IPS DF 19.7 (cell line): Measurements from ENCODE around the gene KCNIP3.
"Not testable (repeated sequence)": the region's sequence is repeated elsewhere in the genome, so short reads cannot be mapped to it uniquely, and the experiment has no call there.

Experiments
- DNase-seq: peaks from one replicate; pipeline ENCODE4 v3.0.0-alpha.2; 2013; ENCODE audit warnings: low read depth, low spot score

The KCNIP3 gene

GRCh38 chr2:95346738-95347671 lies 49.9 kb downstream of the KCNIP3 start:
- DNase-seq: no peak

- DNase-seq: no peak
These were observed 50.8 kb downstream of the KCNIP3 start for GRCh38 chr2:95347681-95348608.

DNA sequence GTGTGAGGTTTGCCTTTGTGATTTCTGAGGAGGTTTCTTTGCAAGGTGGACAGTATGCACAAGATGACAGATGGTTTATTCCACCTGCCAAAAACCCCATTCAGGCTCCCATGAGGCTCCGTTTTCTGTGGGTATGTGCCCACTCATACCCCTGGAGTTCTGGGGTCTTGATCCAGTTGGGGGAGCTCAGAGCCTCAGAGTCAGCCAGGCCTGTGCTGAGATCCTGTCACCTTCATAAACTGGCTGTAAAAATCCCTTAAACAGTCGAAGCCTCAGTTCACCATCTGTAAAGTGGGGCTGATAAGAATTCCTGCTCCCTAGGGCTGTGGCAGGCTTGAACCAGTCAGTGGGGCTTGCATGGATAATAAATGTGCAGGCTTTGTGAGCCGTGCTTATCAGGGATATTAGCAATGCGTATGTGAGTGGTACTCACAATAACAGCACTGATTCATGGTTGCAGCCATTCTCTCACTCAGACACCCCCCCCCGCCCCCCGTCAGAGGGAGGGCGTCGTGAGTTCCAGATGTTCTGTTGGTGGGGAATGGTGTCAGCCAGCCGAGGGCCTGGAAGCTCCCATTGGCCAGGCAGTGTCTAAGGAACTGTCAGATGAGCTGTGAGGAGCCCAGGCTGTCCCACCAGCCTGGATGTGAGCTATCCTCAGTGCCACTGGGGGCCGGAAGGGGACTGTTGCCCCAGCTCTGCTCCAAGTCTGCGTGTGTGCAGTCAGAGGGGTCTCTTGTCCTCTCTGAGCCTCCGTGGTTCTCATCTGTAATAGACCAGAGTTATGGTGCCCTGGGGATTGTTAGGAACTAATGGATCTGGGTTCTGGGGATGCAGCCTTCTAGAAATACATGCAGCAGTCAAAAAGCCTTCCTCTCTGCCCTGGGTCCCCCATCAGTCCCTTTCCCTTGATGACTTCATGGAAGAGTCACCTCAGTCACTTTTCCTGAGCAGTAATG lies 51.7 kb downstream of the KCNIP3 start:
- no peak for DNase-seq

GRCh38 chr2:95349568-95350322 lies 52.6 kb downstream of the KCNIP3 start:
- DNase-seq: no peak

DNA sequence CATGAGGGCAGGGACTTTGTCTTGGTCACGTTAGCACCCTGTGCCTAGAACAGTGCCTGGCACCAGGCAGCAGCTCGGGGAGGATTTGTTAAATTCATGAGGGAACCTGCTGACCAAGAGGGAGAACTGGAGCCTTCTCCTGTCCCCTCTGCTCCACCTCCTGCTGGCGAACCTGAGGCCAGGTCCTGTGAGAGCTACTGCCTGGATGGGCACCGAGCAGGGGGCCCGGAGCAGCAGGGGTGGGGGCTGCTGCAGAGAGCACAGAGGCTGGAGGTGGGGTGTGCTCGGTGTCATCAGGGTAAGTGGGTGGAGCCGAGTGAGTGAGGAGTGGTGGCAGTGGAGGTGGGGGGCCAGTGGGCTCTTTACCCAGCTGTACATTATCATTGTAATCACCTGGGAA lies 53.2 kb downstream of the KCNIP3 start:
- DNase-seq: no peak

DNA sequence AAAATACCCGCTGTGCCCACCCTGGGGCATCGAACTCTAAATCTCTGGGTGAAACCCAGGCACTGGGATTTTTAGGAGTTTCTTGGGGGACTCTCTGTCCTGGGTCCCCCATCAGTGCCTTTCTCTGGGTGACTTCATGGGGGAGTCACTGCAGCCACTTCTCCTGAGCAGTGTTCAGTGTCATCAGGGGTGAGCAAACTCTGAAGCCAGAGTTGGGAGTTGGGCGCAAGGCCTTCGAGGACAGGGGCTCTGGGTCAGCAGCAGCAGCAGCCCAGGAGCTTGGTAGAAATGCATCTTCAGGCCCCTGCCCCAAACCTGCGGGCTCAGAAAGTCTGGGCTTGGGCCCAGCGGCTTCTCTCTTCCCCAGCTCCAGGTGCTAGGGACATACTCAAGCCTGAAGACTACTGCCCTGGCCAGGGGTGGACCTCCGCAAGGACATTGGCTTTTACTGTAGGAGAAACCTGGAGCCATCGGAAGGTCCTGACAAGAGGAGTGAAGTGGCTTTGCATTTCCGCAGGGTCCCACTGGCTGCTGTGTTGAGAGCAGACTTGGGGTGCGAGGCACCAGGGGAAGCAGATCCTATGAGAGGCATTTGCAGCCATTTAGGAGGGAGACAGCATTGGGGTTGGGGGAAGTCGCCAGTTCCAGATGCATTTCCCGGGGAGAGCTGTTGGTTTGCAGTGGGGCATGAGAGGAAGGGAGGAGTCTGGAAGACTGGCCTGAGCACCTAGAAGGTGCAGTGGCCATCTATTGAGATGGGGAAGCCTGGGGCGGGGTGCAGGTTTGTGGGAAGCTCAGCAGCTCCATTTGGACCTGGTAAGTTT lies 53.8 kb downstream of the KCNIP3 start:
- no peak for DNase-seq

DNA sequence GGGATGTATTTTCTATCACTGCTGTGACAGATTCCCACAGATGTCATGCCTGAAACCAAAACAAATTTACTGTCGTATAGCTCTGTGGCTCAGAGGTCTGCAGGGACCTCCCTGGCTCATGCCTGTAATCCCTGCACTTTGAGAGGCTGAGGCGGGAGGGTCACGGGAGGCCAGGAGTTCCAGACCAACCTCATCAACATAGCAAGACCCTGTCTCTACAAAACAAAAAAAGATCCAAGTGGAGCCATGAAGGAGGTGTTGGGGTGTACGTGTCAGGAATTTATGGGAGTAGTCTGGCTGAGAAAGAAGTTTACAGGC lies 54.4 kb downstream of the KCNIP3 start:
- no peak for DNase-seq

GRCh38 chr2:95352310-95353054 lies 55.3 kb downstream of the KCNIP3 start:
- no peak for DNase-seq

- DNase-seq: no peak
These were observed 56.0 kb downstream of the KCNIP3 start for GRCh38 chr2:95353055-95353575.

- no peak for DNase-seq
These were observed 56.7 kb downstream of the KCNIP3 start for GRCh38 chr2:95353613-95354468.

- DNase-seq: no peak
These were observed 57.3 kb downstream of the KCNIP3 start for GRCh38 chr2:95354469-95354901.

DNA sequence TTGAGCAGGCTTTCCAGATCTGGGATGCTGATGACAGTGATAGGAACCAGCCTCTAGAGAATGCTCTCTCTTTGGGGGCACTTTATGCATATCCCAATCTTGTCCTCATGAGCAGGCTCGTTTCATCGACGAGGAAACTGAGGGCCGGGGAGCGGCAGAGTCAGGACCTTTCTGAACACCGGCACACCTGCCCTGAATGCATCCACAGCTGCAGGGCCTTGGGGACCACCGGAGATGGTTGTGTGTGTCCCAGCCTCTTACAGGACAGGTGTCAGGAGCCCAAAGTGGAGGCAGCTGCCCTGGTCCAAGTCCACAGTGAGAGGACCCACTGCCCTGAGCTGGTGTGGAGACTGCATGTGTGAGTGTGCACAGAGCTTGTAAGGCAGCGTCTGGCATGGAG lies 57.8 kb downstream of the KCNIP3 start:
- no peak for DNase-seq

DNA sequence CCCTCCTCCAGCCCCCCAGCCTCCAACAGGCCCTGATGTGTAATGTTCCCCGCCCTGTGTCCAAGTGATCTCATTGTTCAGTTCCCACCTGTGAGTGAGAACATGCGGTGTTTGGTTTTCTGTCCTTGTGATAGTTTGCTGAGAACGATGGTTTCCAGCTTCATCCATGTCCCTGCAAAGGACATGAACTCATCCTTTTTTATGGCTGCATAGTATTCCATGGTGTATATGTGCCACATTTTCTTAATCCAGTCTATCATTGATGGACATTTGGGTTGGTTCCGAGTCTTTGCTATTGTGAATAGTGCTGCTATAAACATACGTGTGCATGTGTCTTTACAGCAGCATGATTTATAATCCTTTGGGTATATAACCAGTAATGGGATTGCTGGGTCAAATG lies 58.3 kb downstream of the KCNIP3 start:
- DNase-seq: not testable (repeated sequence)

- DNase-seq: no peak
These were observed 59.9 kb downstream of the KCNIP3 start for GRCh38 chr2:95356821-95357700.

- DNase-seq: no peak
These were observed 60.7 kb downstream of the KCNIP3 start for GRCh38 chr2:95357717-95358280.

DNA sequence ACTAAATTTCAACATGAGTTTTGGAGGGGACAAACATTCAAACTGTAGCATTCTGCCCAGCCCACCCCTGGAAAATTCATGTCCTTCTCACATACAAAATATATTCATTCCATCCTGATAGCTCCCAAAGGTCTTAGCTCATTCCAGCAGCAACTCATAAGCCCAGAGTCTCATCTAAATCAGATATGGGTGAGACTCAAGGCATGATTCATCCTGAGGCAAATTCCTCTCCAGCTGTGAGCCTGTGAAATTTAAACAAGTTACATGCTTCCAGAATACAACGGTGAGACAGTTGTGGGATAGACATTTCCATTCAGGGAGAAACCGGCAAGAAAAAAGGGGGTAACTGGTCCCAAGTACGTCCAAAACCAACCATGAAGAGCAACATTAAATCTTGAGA lies 61.9 kb downstream of the KCNIP3 start:
- no peak for DNase-seq
